ENCODE data around the gene CEP295NL. TPM values are rescaled to one million over a fixed set of nuclear protein-coding genes. Genes with fewer than 3 reads are reported as not detected.

Gene CEP295NL
- total and polyA plus RNA-seq, 2 of the 13 experiments (the other 11 are each of a cell fraction or from before 2014, with no cell fraction given) = not detected

DNA sequence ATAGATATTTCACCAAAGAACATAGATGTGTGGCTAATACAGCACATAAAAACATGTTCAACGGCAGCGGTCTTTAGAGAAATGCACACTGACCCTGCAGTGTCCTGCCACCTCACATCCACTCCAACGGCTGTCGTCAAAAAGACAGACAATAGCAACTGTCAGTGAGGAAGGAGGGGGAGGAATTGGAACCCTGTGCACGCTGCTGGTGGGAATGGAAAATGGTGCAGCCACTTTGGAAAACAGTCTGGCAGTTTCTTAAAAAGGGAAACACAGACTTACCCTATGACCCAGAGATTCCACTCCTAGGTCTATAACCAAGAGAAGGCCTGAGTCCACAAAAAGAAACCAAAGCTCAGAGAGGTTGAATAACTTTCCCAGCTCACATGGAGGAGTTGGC is 7.7 kb downstream of the CEP295NL start:
- Histone ChIP-seq H2AFZ (ENCODE audit: low read length) (no peak overlapping the region), H3K4me1 (ENCODE audit: insufficient read depth, low read length) (0 out of 2 replicates have a peak, but pooled peaks cover 6% of the 10 kb centered on the region), H3K9ac (ENCODE audit: insufficient read depth, low read depth, low read length) (no peak overlapping the region), H3K9me3 (ENCODE audit: low read length) (no peaks in the 10 kb centered on the region), H3K4me2 (ENCODE audit: low read depth, low read length) (no peak overlapping the region), H3K27ac (ENCODE audit: extremely low read length, insufficient read depth, low read length) (no peak overlapping the region), H3K4me3 (replicated peaks in 1 of 3; ENCODE audit: insufficient read depth in 1 of 3, low read depth in 2 of 3, low read length in 3 of 3) (no peak overlapping the region), H3K36me3 (replicated peaks in 1 of 2; ENCODE audit: control insufficient read depth in 1 of 2, insufficient read depth in 2 of 2, low read length in 2 of 2) (no peaks in the 10 kb centered on the region; a peak in 3 of 5 replicates), H4K20me1 (ENCODE audit: insufficient read depth, low read length) (no peaks in the 10 kb centered on the region), H3K27me3 (ENCODE audit: control insufficient read depth in 1 of 2, insufficient read depth in 2 of 2, low read length in 2 of 2) (no peaks in the 10 kb centered on the region), H3K79me2 (ENCODE audit: insufficient read depth, low read length) (no peaks in the 10 kb centered on the region)
- no TSS peak for BruUV-seq (replicated peaks)
- TF ChIP-seq RXRA (CRISPR knock-in tag; IDR thresholded peaks at IDR 0.05) (no peak), ZNF788 (CRISPR knock-in tag; IDR thresholded peaks at IDR 0.05; ENCODE audit: borderline replicate concordance) (no peak)
- TF ChIP-seq, protein P1, sequence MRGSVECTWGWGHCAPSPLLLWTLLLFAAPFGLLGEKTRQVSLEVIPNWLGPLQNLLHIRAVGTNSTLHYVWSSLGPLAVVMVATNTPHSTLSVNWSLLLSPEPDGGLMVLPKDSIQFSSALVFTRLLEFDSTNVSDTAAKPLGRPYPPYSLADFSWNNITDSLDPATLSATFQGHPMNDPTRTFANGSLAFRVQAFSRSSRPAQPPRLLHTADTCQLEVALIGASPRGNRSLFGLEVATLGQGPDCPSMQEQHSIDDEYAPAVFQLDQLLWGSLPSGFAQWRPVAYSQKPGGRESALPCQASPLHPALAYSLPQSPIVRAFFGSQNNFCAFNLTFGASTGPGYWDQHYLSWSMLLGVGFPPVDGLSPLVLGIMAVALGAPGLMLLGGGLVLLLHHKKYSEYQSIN (CRISPR knock-in tag; IDR thresholded peaks at IDR 0.05; ENCODE audit: borderline replicate concordance) = no peak
- TF ChIP-seq, protein P2, sequence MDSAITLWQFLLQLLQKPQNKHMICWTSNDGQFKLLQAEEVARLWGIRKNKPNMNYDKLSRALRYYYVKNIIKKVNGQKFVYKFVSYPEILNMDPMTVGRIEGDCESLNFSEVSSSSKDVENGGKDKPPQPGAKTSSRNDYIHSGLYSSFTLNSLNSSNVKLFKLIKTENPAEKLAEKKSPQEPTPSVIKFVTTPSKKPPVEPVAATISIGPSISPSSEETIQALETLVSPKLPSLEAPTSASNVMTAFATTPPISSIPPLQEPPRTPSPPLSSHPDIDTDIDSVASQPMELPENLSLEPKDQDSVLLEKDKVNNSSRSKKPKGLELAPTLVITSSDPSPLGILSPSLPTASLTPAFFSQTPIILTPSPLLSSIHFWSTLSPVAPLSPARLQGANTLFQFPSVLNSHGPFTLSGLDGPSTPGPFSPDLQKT (CRISPR knock-in tag; IDR thresholded peaks at IDR 0.05; ENCODE audit: borderline replicate concordance) = no peak
- FAIRE-seq (no peak), DNase-seq (ENCODE audit: low spot score) (no peak), ATAC-seq (no peak)
- CTCF ChIA-PET (ENCODE audit: low intra/inter-chr PET ratio, low total read pairs) = no interaction called here
- POLR2A ChIA-PET = no interaction called here
- in situ Hi-C loops (cut with HindIII; ENCODE audit: extremely low pct_ligation_motif_present, low pct_unique_long_range_greater_than_20kb) (no loop called here), intact Hi-C loops (cut with micrococcal nuclease; ENCODE audit: unreplicated experiment) (no loop called here)
- WGBS (ENCODE audit: low lambda C conversion rate) = 87% methylated on average over 5 of the region's 5 CpGs

DNA sequence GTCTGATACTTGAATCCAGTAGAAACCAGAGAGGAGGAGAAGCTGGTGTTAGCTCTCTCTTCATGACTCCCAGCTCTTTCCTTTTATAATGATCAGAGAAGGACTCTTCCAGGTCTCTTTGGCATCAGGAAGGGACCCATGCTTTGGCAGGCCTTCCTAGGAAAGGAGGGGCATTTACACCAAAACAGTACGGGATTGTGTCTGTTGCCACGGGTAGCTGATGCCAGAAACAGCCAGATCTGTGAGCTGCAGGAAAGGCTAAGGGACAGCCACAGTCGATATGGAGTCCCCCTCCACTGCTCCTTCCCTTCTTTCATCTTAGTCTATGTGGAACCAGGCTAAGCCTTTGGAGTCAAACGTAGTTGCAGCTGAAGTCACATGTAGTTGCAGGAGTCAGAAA is 9.3 kb downstream of the CEP295NL start:
- H2AFZ ChIP-seq (ENCODE audit: low read length) = no peak overlapping the region
- no peaks in the 10 kb centered on the region for H3K79me2 ChIP-seq (ENCODE audit: insufficient read depth, low read length)
- DNase-seq (ENCODE audit: low spot score) = no peak
- ChIA-PET CTCF (ENCODE audit: low intra/inter-chr PET ratio, low total read pairs) (no interaction called here), POLR2A (interaction anchor here (1.1 to 1.2 kb wide), 2 partner anchors 10 to 28 kb away, joined by 4 read pairs; no protein-coding TSS in a partner anchor)
- H3K27me3 ChIP-seq (ENCODE audit: control insufficient read depth in 1 of 2, insufficient read depth in 2 of 2, low read length in 2 of 2) = no peaks in the 10 kb centered on the region
- H3K4me2 ChIP-seq (ENCODE audit: low read depth, low read length) = no peak overlapping the region
- no peak for ATAC-seq
- H3K27ac ChIP-seq (ENCODE audit: extremely low read length, insufficient read depth, low read length) = no peak overlapping the region
- no peak overlapping the region for H3K4me3 ChIP-seq (replicated peaks in 1 of 3; ENCODE audit: insufficient read depth in 1 of 3, low read depth in 2 of 3, low read length in 3 of 3)
- no peak overlapping the region for H3K9ac ChIP-seq (ENCODE audit: insufficient read depth, low read depth, low read length)
- no peak for FAIRE-seq
- in situ Hi-C loops (cut with HindIII; ENCODE audit: extremely low pct_ligation_motif_present, low pct_unique_long_range_greater_than_20kb) = no loop called here
- H3K9me3 ChIP-seq (ENCODE audit: low read length) = no peaks in the 10 kb centered on the region
- WGBS (ENCODE audit: low lambda C conversion rate) = 78% methylated on average over 4 of the region's 4 CpGs
- H3K36me3 ChIP-seq (replicated peaks in 1 of 2; ENCODE audit: control insufficient read depth in 1 of 2, insufficient read depth in 2 of 2, low read length in 2 of 2) = no peaks in the 10 kb centered on the region; a peak in 3 of 5 replicates
- no TSS peak for BruUV-seq (replicated peaks)
- H3K4me1 ChIP-seq (ENCODE audit: insufficient read depth, low read length) = 0 out of 2 replicates have a peak, but pooled peaks cover 6% of the 10 kb centered on the region
- no peaks in the 10 kb centered on the region for H4K20me1 ChIP-seq (ENCODE audit: insufficient read depth, low read length)
- intact Hi-C loops (cut with micrococcal nuclease; ENCODE audit: unreplicated experiment) = no loop called here
- TF ChIP-seq THAP11 (CRISPR knock-in tag; IDR thresholded peaks at IDR 0.05) (no peak), IRF2 (CRISPR knock-in tag; IDR thresholded peaks at IDR 0.05) (no peak), ZNF205 (CRISPR knock-in tag; IDR thresholded peaks at IDR 0.05) (no peak), ZNF761 (CRISPR knock-in tag; conservative IDR thresholded peaks at IDR 0.05) (no peak), ZNF768 (CRISPR knock-in tag; IDR thresholded peaks at IDR 0.05) (no peak), ZNF567 (CRISPR knock-in tag; IDR thresholded peaks at IDR 0.05; ENCODE audit: borderline replicate concordance) (no peak), SIX4 (CRISPR knock-in tag; IDR thresholded peaks at IDR 0.05) (no peak), SAP130 (CRISPR knock-in tag; IDR thresholded peaks at IDR 0.05; ENCODE audit: low read depth) (no peak), HMG20A (CRISPR knock-in tag; IDR thresholded peaks at IDR 0.05; ENCODE audit: borderline replicate concordance) (no peak), ZMAT3 (CRISPR knock-in tag; conservative IDR thresholded peaks at IDR 0.05) (no peak), ZNF614 (CRISPR knock-in tag; IDR thresholded peaks at IDR 0.05; ENCODE audit: borderline replicate concordance) (no peak), NCOR1 (IDR thresholded peaks at IDR 0.05; ENCODE audit: borderline replicate concordance, low read length) (no peak)
- TF ChIP-seq, protein P3, sequence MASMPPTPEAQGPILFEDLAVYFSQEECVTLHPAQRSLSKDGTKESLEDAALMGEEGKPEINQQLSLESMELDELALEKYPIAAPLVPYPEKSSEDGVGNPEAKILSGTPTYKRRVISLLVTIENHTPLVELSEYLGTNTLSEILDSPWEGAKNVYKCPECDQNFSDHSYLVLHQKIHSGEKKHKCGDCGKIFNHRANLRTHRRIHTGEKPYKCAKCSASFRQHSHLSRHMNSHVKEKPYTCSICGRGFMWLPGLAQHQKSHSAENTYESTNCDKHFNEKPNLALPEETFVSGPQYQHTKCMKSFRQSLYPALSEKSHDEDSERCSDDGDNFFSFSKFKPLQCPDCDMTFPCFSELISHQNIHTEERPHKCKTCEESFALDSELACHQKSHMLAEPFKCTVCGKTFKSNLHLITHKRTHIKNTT (CRISPR knock-in tag; IDR thresholded peaks at IDR 0.05) = no peak
- TF ChIP-seq, protein P4, sequence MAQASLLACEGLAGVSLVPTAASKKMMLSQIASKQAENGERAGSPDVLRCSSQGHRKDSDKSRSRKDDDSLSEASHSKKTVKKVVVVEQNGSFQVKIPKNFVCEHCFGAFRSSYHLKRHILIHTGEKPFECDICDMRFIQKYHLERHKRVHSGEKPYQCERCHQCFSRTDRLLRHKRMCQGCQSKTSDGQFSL (CRISPR knock-in tag; IDR thresholded peaks at IDR 0.05) = no peak

Data from HepG2 (cell line).